Neural cell (in vitro differentiated cells): ENCODE results near the gene IRX6. TPM values are rescaled to one million over a fixed set of nuclear protein-coding genes. Genes with fewer than 3 reads are reported as not detected.

ENCODE experiments used
- H2AFZ ChIP-seq: fragments of 200-600, 300-800 bp; sonication (generic), shearing (Covaris generic); 2 replicates; pipeline ENCODE4 v1.6.0; 2014; ENCODE audit warnings: low read depth, mild to moderate bottlenecking, antibody characterized with exemption, low read length, moderate library complexity
- H3F3A ChIP-seq: fragments of 200-600 bp; shearing (Covaris generic); 2 replicates; pipeline ENCODE4 v1.6.1; 2016; ENCODE audit warnings: mild to moderate bottlenecking, moderate library complexity, mixed read lengths, antibody characterized with exemption, low read length; ENCODE audit not compliant: insufficient read depth, poor library complexity, severe bottlenecking
- H3K27ac ChIP-seq: fragments of 200-600, 300-800 bp; sonication (generic), shearing (Covaris generic); 2 replicates; pipeline ENCODE4 v1.5.1; 2014; ENCODE audit warnings: mild to moderate bottlenecking, low read length, moderate library complexity
- H3K27me3 ChIP-seq: fragments of 300-800, 200-600 bp; sonication (generic), shearing (Covaris generic); 2 replicates; pipeline ENCODE4 v1.6.0; 2014; ENCODE audit warnings: mild to moderate bottlenecking, low read depth, low read length, moderate library complexity; ENCODE audit not compliant: insufficient read depth
- H3K36me3 ChIP-seq: fragments of 300-800, 200-600 bp; sonication (generic), shearing (Covaris generic); 2 replicates; pipeline ENCODE4 v1.5.1; 2014; ENCODE audit warnings: mild to moderate bottlenecking, antibody characterized with exemption, low read length, moderate library complexity; ENCODE audit not compliant: insufficient read depth
- H3K4me2 ChIP-seq: fragments of 300-800, 200-600 bp; sonication (generic), shearing (Covaris generic); 2 replicates; pipeline ENCODE4 v1.6.0; 2014; ENCODE audit warnings: mild to moderate bottlenecking, low read length
- H3K4me3 ChIP-seq: fragments of 300-800, 200-600 bp; sonication (generic), shearing (Covaris generic); 2 replicates; pipeline ENCODE4 v1.5.1; 2014; ENCODE audit warnings: mild to moderate bottlenecking, low read length, moderate library complexity
- H3K79me2 ChIP-seq: fragments of 200-600 bp; shearing (Covaris generic); replicated peaks from 2 replicates; pipeline ENCODE4 v1.6.0; 2014; ENCODE audit warnings: mild to moderate bottlenecking, low read length, moderate library complexity; ENCODE audit not compliant: insufficient read depth
- H3K9ac ChIP-seq: fragments of 300-800, 200-600 bp; sonication (generic), shearing (Covaris generic); 2 replicates; pipeline ENCODE4 v1.6.1; 2016; ENCODE audit warnings: mild to moderate bottlenecking, low read length, mixed read lengths
- H3K9me2 ChIP-seq: fragments of 200-600 bp; shearing (Covaris generic); 2 replicates; pipeline ENCODE4 v1.6.1; 2016; ENCODE audit warnings: mild to moderate bottlenecking, low read length, mixed read lengths; ENCODE audit not compliant: insufficient read depth
- H3K9me3 ChIP-seq: fragments of 200-600, 300-800 bp; sonication (generic), shearing (Covaris generic); 2 replicates; pipeline ENCODE4 v1.6.1; 2016; ENCODE audit warnings: mild to moderate bottlenecking, mixed run types, low read length, moderate library complexity, mixed read lengths
- H4K20me1 ChIP-seq: fragments of 200-600 bp; shearing (Covaris generic); 2 replicates; pipeline ENCODE4 v1.6.1; 2016; ENCODE audit warnings: mild to moderate bottlenecking, mixed run types; ENCODE audit not compliant: insufficient read depth
- EP300 ChIP-seq: fragments of 450-650 bp; conservative IDR thresholded peaks from 2 replicates; pipeline ENCODE4 v1.6.1; 2014; ENCODE audit warnings: antibody characterized with exemption, mild to moderate bottlenecking, moderate library complexity; ENCODE audit not compliant: poor library complexity, severe bottlenecking
- POLR2AphosphoS5 ChIP-seq: IDR thresholded peaks from 2 replicates; pipeline ENCODE4 v1.6.1; 2012
- RAD21 ChIP-seq: fragments of 450-650 bp; conservative IDR thresholded peaks from 2 replicates; pipeline ENCODE4 v1.6.1; 2014; ENCODE audit warnings: antibody characterized with exemption, mild to moderate bottlenecking, moderate library complexity
- SMC3 ChIP-seq: fragments of 450-650 bp; conservative IDR thresholded peaks from 2 replicates; pipeline ENCODE4 v1.6.1; 2014; ENCODE audit warnings: antibody characterized with exemption, mild to moderate bottlenecking, moderate library complexity; ENCODE audit not compliant: poor library complexity
- TAF1 ChIP-seq: IDR thresholded peaks from 2 replicates; pipeline ENCODE4 v1.6.1; 2012; ENCODE audit warnings: low read depth
- polyA plus RNA-seq: library from polyadenylated mRNA; depleted of rRNA; stranded (reverse); fragments of >200 nt; gene quantifications from 2 replicates; pipeline ENCODE4 v1.2.3, GENCODE V29; 2014
- TF ChIP-seq, protein P1 (sequence below): IDR thresholded peaks from 2 replicates; pipeline ENCODE4 v1.6.1; 2012; ENCODE audit warnings: borderline replicate concordance
- TF ChIP-seq, protein P2 (sequence below): fragments of 450-650 bp; IDR thresholded peaks from 2 replicates; pipeline ENCODE4 v1.5.1; 2014; ENCODE audit warnings: antibody characterized with exemption, mild to moderate bottlenecking, moderate library complexity; ENCODE audit not compliant: poor library complexity, severe bottlenecking

The IRX6 gene
- polyA plus RNA-seq, 1 donor from 2014 or later, result not detected

DNA sequence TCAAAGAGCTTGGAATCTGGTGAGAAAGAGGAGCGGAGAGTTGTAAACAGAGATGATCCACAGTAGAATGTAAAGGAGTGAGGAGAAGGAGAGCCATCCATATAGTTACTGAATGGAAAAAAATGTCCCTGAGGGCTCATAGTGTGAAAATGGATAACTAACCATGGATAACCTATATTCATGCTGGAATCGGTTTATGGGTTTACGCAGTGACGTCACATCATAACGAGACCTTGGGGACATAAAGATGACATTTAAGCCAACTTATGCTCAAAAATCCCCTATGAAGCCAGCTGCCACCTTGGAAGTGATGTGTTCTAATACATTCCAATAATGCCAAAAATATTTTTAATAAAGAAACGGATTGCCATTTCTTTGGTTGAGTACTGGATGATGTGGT lies 22.5 kb downstream of the IRX6 start:
- TF ChIP-seq SMC3, result no peak
- H3K9me2 ChIP-seq, result no peaks in the 10 kb centered on the region

DNA sequence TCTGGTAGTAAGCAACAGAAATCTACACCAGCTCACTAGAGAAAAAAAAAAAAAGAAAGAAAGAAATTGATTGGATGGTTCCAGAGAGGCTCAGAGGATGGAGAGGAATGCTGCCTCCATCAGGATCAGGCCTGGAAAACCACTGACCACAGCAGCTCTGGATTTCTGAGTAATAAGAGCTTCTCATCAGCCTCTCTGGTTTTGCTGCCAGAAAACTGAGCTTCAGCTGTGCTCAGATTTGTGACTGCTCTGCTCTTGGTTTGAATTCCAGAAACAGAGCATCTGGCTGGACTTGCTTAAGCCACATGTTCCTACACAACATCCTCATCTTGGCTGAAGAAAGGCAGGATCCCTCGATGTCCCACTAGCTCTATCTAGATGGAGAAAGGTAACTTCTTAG lies 25.9 kb downstream of the IRX6 start:
- TF ChIP-seq, protein P1, sequence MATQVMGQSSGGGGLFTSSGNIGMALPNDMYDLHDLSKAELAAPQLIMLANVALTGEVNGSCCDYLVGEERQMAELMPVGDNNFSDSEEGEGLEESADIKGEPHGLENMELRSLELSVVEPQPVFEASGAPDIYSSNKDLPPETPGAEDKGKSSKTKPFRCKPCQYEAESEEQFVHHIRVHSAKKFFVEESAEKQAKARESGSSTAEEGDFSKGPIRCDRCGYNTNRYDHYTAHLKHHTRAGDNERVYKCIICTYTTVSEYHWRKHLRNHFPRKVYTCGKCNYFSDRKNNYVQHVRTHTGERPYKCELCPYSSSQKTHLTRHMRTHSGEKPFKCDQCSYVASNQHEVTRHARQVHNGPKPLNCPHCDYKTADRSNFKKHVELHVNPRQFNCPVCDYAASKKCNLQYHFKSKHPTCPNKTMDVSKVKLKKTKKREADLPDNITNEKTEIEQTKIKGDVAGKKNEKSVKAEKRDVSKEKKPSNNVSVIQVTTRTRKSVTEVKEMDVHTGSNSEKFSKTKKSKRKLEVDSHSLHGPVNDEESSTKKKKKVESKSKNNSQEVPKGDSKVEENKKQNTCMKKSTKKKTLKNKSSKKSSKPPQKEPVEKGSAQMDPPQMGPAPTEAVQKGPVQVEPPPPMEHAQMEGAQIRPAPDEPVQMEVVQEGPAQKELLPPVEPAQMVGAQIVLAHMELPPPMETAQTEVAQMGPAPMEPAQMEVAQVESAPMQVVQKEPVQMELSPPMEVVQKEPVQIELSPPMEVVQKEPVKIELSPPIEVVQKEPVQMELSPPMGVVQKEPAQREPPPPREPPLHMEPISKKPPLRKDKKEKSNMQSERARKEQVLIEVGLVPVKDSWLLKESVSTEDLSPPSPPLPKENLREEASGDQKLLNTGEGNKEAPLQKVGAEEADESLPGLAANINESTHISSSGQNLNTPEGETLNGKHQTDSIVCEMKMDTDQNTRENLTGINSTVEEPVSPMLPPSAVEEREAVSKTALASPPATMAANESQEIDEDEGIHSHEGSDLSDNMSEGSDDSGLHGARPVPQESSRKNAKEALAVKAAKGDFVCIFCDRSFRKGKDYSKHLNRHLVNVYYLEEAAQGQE, result no peak
- TF ChIP-seq EP300 (no peak), POLR2AphosphoS5 (no peak), RAD21 (no peak), TAF1 (no peak)
- TF ChIP-seq, protein P2, sequence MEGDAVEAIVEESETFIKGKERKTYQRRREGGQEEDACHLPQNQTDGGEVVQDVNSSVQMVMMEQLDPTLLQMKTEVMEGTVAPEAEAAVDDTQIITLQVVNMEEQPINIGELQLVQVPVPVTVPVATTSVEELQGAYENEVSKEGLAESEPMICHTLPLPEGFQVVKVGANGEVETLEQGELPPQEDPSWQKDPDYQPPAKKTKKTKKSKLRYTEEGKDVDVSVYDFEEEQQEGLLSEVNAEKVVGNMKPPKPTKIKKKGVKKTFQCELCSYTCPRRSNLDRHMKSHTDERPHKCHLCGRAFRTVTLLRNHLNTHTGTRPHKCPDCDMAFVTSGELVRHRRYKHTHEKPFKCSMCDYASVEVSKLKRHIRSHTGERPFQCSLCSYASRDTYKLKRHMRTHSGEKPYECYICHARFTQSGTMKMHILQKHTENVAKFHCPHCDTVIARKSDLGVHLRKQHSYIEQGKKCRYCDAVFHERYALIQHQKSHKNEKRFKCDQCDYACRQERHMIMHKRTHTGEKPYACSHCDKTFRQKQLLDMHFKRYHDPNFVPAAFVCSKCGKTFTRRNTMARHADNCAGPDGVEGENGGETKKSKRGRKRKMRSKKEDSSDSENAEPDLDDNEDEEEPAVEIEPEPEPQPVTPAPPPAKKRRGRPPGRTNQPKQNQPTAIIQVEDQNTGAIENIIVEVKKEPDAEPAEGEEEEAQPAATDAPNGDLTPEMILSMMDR, result no peak
- Histone ChIP-seq H3K27me3 (no peaks in the 10 kb centered on the region), H3K4me2 (no peak overlapping the region)

More for the DNA sequence above, 22.5 kb downstream of the IRX6 start:
- no peaks in the 10 kb centered on the region for H3F3A ChIP-seq
- H3K9me3 ChIP-seq, result no peaks in the 10 kb centered on the region
- H3K27ac ChIP-seq, result no peak overlapping the region
- no peak overlapping the region for H2AFZ ChIP-seq
- no peaks in the 10 kb centered on the region for H4K20me1 ChIP-seq
- no peak overlapping the region for H3K4me3 ChIP-seq
- H3K27me3 ChIP-seq, result no peaks in the 10 kb centered on the region
- no peaks in the 10 kb centered on the region for H3K79me2 ChIP-seq
- no peak overlapping the region for H3K4me2 ChIP-seq
- H3K36me3 ChIP-seq, result no peaks in the 10 kb centered on the region
- no peak overlapping the region for H3K9ac ChIP-seq

DNA sequence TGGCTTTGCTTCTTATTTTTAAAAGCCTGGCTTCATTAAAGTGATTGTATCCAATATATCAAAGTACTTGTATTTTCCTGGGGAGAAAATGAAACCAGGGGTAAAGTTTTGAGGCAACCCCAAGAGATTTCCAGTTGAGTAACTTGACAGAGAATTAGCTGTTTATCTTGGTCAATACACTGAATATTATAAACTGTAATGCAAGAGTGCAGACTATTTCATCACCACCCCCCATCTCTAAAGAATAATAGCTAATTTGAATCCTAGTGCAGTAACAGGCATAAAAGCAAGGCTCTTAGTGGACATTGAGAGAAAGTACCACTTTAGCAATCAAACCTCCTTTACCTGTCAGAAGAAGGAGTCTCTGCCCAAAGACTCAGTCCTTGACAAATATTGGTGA lies 27.0 kb downstream of the IRX6 start:
- H3K9ac ChIP-seq, result no peak overlapping the region
- H4K20me1 ChIP-seq, result no peaks in the 10 kb centered on the region
- no peak for TF ChIP-seq EP300
- H2AFZ ChIP-seq, result no peak overlapping the region
- H3F3A ChIP-seq, result no peaks in the 10 kb centered on the region
- H3K36me3 ChIP-seq, result no peaks in the 10 kb centered on the region
- H3K27me3 ChIP-seq, result no peaks in the 10 kb centered on the region
- H3K4me3 ChIP-seq, result no peak overlapping the region
- H3K9me3 ChIP-seq, result no peaks in the 10 kb centered on the region
- H3K9me2 ChIP-seq, result no peaks in the 10 kb centered on the region
- no peak overlapping the region for H3K27ac ChIP-seq
- H3K4me2 ChIP-seq, result no peak overlapping the region
- H3K79me2 ChIP-seq, result no peaks in the 10 kb centered on the region

More for the DNA sequence above, 25.9 kb downstream of the IRX6 start:
- Histone ChIP-seq H3K4me3 (no peak overlapping the region), H3K36me3 (no peaks in the 10 kb centered on the region), H2AFZ (no peak overlapping the region), H3F3A (no peaks in the 10 kb centered on the region), H3K9ac (no peak overlapping the region), H3K79me2 (no peaks in the 10 kb centered on the region), H3K27ac (no peak overlapping the region), H3K9me2 (no peaks in the 10 kb centered on the region), H3K9me3 (no peaks in the 10 kb centered on the region), H4K20me1 (no peaks in the 10 kb centered on the region)
